EL (cell line): Measurements from ENCODE around the gene PHLDA2.

ENCODE experiments used
- DNase-seq: peaks from one replicate; pipeline ENCODE4 v3.0.0-alpha.2; 2016

PHLDA2 gene, protein sequence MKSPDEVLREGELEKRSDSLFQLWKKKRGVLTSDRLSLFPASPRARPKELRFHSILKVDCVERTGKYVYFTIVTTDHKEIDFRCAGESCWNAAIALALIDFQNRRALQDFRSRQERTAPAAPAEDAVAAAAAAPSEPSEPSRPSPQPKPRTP

GRCh38 chr11:2928605-2929530 lies at the start of gene PHLDA2:
TSS of gene PHLDA2 (minus strand) at chr11:2929420. CDS start at chr11:2929364, 56 bp downstream.
- DNase-seq: peak; percentile 79

- no peak for DNase-seq
Observed at GRCh38 chr11:2977113-2977512, 47.9 kb upstream of the PHLDA2 start.

GRCh38 chr11:2976294-2977063 lies 47.3 kb upstream of the PHLDA2 start:
- DNase-seq: no peak

- DNase-seq: peak; percentile 36
Observed at GRCh38 chr11:2975594-2975993, 46.4 kb upstream of the PHLDA2 start.

GRCh38 chr11:2974272-2974671 lies 45.1 kb upstream of the PHLDA2 start:
- no peak for DNase-seq

DNA sequence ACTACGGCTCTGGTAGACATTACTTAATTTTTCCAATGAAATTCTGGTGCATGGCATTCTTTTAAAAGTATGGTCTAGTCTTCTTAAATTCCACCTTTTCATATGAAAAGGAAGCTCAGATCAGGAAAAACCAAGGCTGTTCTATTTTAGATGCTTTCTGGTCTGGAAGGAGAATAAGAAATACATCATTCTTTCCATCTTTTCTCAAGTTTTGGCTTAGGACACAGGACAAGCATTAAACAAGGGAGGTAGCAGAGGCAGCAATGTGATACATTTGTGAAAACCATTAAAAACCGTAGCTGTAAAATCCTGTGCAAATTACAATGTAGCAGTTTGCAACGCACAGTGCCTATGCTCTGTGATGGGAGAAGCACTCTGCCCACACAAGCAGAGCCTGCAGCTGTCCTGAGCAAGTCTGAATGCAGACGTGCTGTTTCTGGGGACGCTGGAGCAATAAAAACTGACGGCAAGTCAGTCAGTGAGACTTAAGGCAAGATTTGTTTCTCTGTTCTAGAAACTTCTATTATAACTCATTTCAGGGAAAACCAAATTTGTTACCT lies 39.2 kb upstream of the PHLDA2 start:
- DNase-seq: no peak

GRCh38 chr11:2964782-2965181 lies 35.6 kb upstream of the PHLDA2 start:
- DNase-seq: no peak

GRCh38 chr11:2963761-2964160 lies 34.5 kb upstream of the PHLDA2 start:
- DNase-seq: no peak

GRCh38 chr11:2963112-2963754 lies 34.0 kb upstream of the PHLDA2 start:
- DNase-seq: no peak

- DNase-seq: no peak
Observed at GRCh38 chr11:2961080-2961479, 31.9 kb upstream of the PHLDA2 start.

- no peak for DNase-seq
Observed at GRCh38 chr11:2960139-2960538, 30.9 kb upstream of the PHLDA2 start.

- no peak for DNase-seq
Observed at GRCh38 chr11:2958251-2958650, 29.0 kb upstream of the PHLDA2 start.

- no peak for DNase-seq
Observed at GRCh38 chr11:2955906-2956476, 26.8 kb upstream of the PHLDA2 start.

DNA sequence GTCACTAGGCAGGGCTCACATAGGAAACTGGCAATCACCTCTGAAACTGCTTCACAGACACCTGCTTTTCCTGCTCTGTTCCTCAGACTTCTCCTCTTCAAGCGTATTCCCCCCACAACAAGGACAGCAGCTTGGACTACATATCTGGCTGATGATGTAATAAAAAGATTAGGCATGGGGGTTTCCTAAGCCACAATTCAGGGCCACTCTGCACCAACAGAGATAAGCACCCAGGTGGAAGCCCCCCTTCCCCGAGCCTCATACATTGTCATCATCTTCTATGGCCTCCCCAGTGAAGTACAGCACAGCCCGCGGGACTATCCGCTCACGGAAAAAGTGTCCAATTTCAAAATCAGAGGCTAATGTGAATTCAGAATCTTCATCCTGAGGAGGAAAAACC lies 25.0 kb upstream of the PHLDA2 start:
- DNase-seq: no peak

- no peak for DNase-seq
Observed at GRCh38 chr11:2952290-2952689, 23.1 kb upstream of the PHLDA2 start.

DNA sequence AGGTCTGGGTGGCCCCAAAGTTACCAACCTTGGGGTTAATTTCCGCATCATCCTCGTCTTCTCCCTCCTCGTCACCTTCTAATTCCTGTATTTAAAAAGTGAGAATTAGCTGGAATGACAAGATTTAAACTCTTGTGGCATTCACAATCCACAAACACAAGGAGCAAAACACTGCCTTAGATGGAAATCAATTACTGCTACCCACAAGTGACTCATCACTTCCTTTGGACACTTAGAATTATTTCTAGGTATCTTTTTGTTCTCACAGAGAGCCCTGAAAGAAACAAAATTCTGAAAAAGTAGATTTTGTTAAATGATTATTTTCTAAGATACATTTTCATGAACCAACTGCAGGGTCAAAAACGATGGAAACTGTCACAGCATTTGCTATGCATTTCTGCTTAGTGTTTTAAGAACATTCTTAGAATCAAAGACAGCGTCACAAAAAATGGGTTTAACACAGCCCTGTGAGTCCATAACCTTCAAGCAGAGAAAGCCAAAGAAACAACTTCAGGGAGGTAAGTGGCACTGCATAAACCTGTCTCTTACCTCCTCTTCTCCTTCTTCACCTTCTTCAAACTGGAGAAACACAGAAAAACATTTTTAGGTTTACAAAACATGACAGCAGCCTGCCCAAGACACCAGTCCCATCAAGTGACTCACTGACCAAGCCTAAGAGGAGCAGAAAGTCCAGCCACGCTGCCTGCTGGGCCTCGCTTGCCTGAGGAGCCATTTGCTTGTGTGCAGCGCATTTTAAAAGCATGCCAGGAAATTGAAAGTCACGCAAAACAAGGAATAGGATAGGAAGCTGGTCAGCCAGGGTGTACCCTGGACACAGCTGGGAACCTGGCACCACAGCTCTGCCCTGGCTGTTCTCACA lies 22.3 kb upstream of the PHLDA2 start:
- DNase-seq: peak; percentile 85

- no peak for DNase-seq
Observed at GRCh38 chr11:2950825-2951224, 21.6 kb upstream of the PHLDA2 start.

DNA sequence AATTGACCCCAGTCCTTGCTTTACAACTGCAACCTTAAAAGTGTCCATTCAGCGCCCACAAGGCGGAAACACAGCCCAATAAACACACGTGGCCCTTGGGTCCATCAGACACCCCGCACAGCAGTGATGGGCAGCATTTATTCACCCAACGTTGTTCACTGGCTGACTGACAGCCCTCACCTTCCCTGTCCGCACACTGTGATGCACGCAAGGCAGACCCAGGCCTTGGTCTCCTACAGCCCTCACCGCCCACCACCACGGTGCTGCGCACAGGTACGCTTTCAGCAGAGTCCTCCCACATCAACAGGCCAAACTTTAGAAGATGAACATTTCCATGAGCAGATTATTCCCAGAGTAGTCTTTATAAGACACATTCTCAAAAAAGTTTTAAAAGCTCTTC lies 20.7 kb upstream of the PHLDA2 start:
- no peak for DNase-seq

- DNase-seq: no peak
Observed at GRCh38 chr11:2947744-2948143, 18.5 kb upstream of the PHLDA2 start.

DNA sequence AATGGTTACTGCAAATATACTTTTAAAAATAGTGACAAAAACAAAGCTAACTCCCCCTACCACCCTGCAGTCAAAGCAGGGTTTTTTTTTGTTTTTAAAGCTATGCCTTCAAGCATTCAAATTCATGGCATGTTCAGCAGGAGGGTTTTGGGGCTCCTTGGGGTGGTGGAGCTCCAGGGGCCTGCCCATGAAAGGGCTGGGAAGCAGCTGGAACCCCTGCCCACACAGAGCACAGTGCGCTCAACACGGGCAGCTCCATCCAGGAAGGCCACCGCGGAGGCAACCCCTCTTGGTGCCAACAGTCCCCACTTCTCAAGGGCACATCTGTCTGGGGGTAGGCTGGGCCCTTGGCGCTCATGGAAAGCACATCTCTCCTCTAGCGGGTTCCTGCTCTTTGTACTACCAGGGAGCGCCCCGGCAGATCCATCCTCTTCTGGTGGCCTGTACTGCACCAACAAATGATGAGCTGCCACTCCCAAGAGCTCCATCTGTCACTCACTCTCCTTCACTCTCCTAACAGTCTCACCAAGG lies 16.6 kb upstream of the PHLDA2 start:
- DNase-seq: no peak
